ENCODE measurements around the gene POLA2. TPM values are rescaled to one million over a fixed set of nuclear protein-coding genes. Genes with fewer than 3 reads are reported as not detected.

POLA2 gene
- total RNA-seq, 1 donor from 2014 or later: 32.4 TPM

DNA sequence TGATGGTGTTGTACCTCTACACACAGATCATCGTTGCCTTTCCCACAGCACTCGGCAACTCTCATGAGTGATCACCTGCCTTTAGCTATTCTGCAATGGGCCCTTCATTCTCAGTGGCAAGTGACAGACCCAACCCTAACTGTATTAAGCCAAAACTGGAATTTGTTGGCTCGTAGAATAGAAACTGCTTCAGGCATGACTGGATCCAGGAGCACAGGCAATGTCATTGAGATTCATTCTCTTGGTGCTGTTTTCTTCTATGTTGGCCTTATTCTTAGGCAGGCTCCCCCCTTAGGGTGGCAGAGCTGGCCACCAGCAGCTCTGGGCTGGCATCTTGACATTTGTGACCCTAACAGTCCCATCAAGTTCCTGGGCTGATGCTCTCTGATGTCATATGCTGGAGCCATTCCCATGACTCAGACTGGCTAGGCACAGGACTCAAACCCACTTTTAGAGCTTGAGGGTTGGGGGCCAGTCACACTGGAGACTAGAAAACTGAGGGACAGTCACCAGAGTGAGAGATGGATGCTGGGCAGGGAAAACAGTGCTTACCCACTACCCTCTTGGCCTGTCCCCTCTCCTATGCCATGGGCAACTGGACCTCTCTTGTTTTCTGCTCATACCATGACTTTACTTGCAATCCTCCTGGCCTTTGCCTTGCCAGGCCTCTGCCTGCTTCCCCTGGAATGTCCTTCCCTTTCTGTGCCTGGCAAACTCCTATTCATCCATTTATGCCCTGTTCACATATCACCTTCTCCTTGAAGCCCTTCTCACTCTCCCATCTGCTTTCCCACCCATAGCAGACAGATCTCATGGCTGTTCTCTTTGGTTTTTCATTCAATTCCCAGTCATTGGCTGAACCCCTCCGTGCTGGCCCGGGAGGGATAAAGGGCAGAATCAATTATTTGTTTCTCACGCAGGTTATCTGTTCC is 45.8 kb downstream of the POLA2 start:
- no peak for DNase-seq (ENCODE audit: extremely low spot score, unreplicated experiment)
- H3K4me1 Mint-ChIP-seq (ENCODE audit: unreplicated experiment): peaks cover 25% of the 10 kb centered on the region
- H3K27me3 Mint-ChIP-seq: no peaks in the 10 kb centered on the region
- H3K27ac Mint-ChIP-seq: peak overlapping the region; percentile 24
- no peaks in the 10 kb centered on the region for H3K9me3 Mint-ChIP-seq
- H3K36me3 Mint-ChIP-seq: peaks cover 4% of the 10 kb centered on the region
- peak overlapping the region; percentile 4 for H3K4me3 Mint-ChIP-seq
- TF ChIP-seq, protein P1, sequence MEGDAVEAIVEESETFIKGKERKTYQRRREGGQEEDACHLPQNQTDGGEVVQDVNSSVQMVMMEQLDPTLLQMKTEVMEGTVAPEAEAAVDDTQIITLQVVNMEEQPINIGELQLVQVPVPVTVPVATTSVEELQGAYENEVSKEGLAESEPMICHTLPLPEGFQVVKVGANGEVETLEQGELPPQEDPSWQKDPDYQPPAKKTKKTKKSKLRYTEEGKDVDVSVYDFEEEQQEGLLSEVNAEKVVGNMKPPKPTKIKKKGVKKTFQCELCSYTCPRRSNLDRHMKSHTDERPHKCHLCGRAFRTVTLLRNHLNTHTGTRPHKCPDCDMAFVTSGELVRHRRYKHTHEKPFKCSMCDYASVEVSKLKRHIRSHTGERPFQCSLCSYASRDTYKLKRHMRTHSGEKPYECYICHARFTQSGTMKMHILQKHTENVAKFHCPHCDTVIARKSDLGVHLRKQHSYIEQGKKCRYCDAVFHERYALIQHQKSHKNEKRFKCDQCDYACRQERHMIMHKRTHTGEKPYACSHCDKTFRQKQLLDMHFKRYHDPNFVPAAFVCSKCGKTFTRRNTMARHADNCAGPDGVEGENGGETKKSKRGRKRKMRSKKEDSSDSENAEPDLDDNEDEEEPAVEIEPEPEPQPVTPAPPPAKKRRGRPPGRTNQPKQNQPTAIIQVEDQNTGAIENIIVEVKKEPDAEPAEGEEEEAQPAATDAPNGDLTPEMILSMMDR (conservative IDR thresholded peaks at IDR 0.05): no peak

DNA sequence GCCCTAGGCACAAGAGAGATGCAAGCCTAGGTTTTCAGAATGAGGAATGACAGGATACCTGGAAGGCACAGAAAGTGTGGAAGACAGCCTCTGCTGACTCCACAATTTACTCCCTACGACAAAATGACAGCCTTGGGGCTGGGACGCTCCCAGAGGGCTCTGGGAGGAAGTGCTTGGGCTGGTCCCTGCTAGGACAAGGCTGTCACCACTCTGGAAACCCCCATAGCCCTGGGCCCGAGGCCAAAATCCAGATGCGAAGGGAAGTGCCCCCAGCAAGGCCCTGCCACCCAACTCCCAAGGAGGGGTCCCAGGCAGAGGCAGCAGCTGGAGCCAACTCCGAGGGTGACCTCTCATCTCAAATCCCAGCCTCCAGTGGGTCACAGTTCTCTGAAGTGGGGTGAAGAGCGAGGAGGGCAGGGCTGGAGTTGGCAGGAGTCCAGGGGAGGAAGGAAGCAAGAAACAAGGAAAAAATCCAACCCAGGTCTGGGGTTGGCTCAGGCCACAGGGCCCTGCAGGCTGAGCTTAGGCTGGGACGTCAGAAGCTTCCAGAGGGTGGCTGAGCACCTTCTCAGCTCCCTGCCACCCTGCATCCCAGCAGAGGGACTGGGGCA is 46.6 kb downstream of the POLA2 start:
- Mint-ChIP-seq H3K9me3 (no peaks in the 10 kb centered on the region), H3K36me3 (peaks cover 4% of the 10 kb centered on the region), H3K27ac (peak overlapping the region; percentile 24), H3K4me3 (no peak overlapping the region), H3K27me3 (peaks cover under 1% of the 10 kb centered on the region), H3K4me1 (ENCODE audit: unreplicated experiment) (peaks cover 27% of the 10 kb centered on the region)
- TF ChIP-seq, protein P1 (conservative IDR thresholded peaks at IDR 0.05): no peak
- DNase-seq (ENCODE audit: extremely low spot score, unreplicated experiment): no peak

DNA sequence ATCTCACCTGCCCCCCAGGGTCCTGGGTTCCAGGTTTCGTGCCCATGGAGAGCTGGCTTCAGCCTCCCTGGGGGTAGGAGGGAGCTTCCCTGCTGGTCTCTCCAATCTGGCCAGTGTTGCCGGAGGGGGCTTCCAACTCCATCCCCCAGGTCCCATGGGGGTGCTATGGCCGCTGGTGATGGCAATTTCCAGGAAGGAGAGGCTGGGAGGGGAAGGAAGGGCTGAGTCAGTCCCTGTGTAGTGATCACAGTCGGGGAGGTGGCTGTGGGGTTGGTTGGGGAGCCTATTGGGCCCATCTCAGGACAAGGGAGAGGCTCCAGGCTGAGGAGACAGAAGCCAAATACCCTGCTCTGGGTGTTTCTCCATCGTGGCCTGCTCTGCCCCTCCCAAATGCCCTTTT is 47.2 kb downstream of the POLA2 start:
- H3K27me3 Mint-ChIP-seq: peaks cover 6% of the 10 kb centered on the region
- TF ChIP-seq, protein P1 (conservative IDR thresholded peaks at IDR 0.05): no peak
- H3K9me3 Mint-ChIP-seq: no peaks in the 10 kb centered on the region

DNA sequence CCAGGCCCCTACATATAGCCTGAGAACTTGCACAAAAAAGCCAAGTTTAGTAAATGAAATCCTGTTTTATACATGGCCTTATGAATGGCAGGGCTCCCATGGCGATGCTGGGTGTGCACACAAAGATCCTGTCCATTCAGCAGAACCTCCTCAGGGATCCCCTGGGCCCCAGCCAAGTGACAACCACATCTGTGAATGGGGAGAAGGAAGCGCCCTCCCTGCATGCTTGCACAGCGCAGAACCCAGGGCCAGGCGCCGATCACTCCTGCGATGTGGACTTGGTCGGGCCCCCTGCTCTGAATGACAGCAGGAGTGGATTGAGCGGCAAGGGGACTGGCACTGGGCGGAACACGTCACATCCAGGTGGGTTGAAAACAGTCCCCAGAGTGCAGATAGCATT is 48.5 kb downstream of the POLA2 start:
- TF ChIP-seq, protein P1 (conservative IDR thresholded peaks at IDR 0.05): no peak
- Mint-ChIP-seq H3K36me3 (peaks cover under 1% of the 10 kb centered on the region), H3K4me3 (no peak overlapping the region), H3K27ac (no peak overlapping the region), H3K9me3 (no peaks in the 10 kb centered on the region), H3K27me3 (peaks cover 9% of the 10 kb centered on the region), H3K4me1 (ENCODE audit: unreplicated experiment) (peaks cover 29% of the 10 kb centered on the region)
- DNase-seq (ENCODE audit: extremely low spot score, unreplicated experiment): no peak

More for the DNA sequence above, 47.2 kb downstream of the POLA2 start:
- Mint-ChIP-seq H3K36me3 (peaks cover 4% of the 10 kb centered on the region), H3K4me1 (ENCODE audit: unreplicated experiment) (peaks cover 30% of the 10 kb centered on the region), H3K27ac (no peak overlapping the region), H3K4me3 (no peak overlapping the region)
- DNase-seq (ENCODE audit: extremely low spot score, unreplicated experiment): no peak

DNA sequence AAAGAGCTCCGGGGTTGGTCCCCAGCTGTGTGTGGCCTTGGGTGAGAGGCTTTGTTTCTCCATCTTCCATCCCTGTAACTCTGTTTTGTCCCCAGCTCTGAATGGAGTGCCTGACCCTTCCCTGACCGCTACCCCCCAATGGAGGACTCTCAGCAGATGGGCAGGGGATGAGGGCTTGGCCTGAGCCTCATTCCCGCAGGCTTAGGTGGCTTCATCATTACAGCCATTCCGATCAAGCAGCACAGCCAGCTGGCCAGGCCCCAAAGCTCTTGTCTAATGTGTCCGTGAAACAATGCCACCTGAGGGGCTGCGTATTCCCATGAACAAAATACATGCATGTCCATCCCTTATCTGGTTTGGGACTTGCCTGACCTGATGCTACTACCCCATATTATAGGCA is 49.0 kb downstream of the POLA2 start:
- Mint-ChIP-seq H3K4me1 (ENCODE audit: unreplicated experiment) (peaks cover 27% of the 10 kb centered on the region), H3K36me3 (no peaks in the 10 kb centered on the region), H3K27me3 (peaks cover 9% of the 10 kb centered on the region), H3K27ac (peak overlapping the region; percentile 72), H3K4me3 (peak overlapping the region; percentile 44), H3K9me3 (no peaks in the 10 kb centered on the region)
- TF ChIP-seq, protein P1 (conservative IDR thresholded peaks at IDR 0.05): no peak
- no peak for DNase-seq (ENCODE audit: extremely low spot score, unreplicated experiment)

Measured in type B pancreatic cell (in vitro differentiated cells).